Measurements from ENCODE around the gene LMLN. TPM values are rescaled to one million over a fixed set of nuclear protein-coding genes. Genes with fewer than 3 reads are reported as not detected.
A peak's percentile ranks its signal among the peaks of the same experiment; 100 is the strongest.

LMLN gene
- total and polyA plus RNA-seq, 2 of the 8 experiments (the other 6 are each of a cell fraction or from before 2014, with no cell fraction given) = 3.9 to 5.0 TPM

DNA sequence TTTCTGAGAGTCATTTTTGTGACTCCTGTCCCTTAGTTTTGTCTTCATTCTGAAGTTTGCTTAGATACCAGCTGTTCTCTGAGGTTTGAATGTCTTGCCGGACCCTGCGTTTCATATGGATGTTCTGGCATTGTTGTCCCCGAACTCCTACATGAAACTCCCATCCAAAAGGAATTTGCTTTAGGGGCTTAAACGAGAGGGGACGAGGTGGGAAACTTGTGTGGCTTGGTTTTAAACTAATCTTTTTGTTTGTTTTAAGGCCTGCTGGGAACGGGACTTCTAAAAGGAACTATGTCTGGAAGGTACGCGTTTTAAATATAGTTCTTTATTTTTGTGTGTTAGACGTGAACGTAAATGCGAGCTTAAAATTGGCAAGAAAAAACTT, 9.3 kb upstream of the LMLN start:
- Histone ChIP-seq H2AFZ (ENCODE audit: low read length) (no peak overlapping the region), H3K18ac (ENCODE audit: extremely low read depth, low read length) (0 out of 2 replicates have a peak overlapping the region, but pooled peaks have one; percentile 66), H2BK20ac (ENCODE audit: low read length) (no peak overlapping the region), H3K56ac (replicated peaks; ENCODE audit: insufficient read length, low read depth, low read length) (peak overlapping the region; percentile 77), H2BK120ac (replicated peaks; ENCODE audit: low read depth, low read length) (no peak overlapping the region), H4K20me1 (replicated peaks in 1 of 2; ENCODE audit: control insufficient read depth in 1 of 2, insufficient read depth in 2 of 2, low read length in 2 of 2) (peaks cover 4 to 10% of the 10 kb centered on the region in 2 experiments), H3K9ac (replicated peaks in 1 of 4; ENCODE audit: extremely low read depth in 1 of 4, low read depth in 3 of 4, low read length in 3 of 4) (peak overlapping the region; percentile 98 to 100 (median 100)), H3K9me3 (ENCODE audit: insufficient read depth in 2 of 2, low read depth in 1 of 2, low read length in 1 of 2) (no peaks in the 10 kb centered on the region), H3K27me3 (replicated peaks in 1 of 4; ENCODE audit: control insufficient read depth in 3 of 4, extremely low read depth in 1 of 4, insufficient read depth in 3 of 4, low read length in 3 of 4) (no peaks in the 10 kb centered on the region), H2BK15ac (ENCODE audit: low read length) (no peak overlapping the region), H3K27ac (ENCODE audit: low read depth, low read length) (peak overlapping the region; percentile 96), H2BK12ac (ENCODE audit: low read depth, low read length) (peak overlapping the region; percentile 92; the same call in 1 of the 2 replicates), H3K36me3 (ENCODE audit: control insufficient read depth in 2 of 4, insufficient read depth in 4 of 4, low read length in 3 of 4) (peaks cover 23 to 49% (median 42%) of the 10 kb centered on the region in 4 experiments), H3K4me1 (replicated peaks in 1 of 4; ENCODE audit: control insufficient read depth in 3 of 4, insufficient read depth in 4 of 4, low read length in 3 of 4) (peaks cover 0 to 8% (median 4%) of the 10 kb centered on the region in 4 experiments; a peak in 5 of 7 replicates), H4K5ac (ENCODE audit: insufficient read length, low read depth, low read length) (no peak overlapping the region), H3K23ac (ENCODE audit: insufficient read length) (no peak overlapping the region), H3K4me2 (ENCODE audit: insufficient read depth in 1 of 2, low read depth in 2 of 2, low read length in 2 of 2) (peak overlapping the region; percentile 58 to 77), H4K8ac (ENCODE audit: extremely low read depth, insufficient read depth, low read length) (no peak overlapping the region), H3K23me2 (ENCODE audit: low read depth, low read length) (no peaks in the 10 kb centered on the region; the same call in 1 of the 2 replicates), H4K91ac (replicated peaks; ENCODE audit: insufficient read length, low read length) (peak overlapping the region; percentile 70), H3K79me1 (ENCODE audit: low read depth, low read length) (no peaks in the 10 kb centered on the region), H3K4ac (replicated peaks; ENCODE audit: insufficient read length, low read depth, low read length) (peak overlapping the region; percentile 7), H3K79me2 (ENCODE audit: control insufficient read depth in 1 of 2, insufficient read depth in 2 of 2, low read length in 2 of 2) (peaks cover 7 to 38% of the 10 kb centered on the region in 2 experiments), H3K14ac (ENCODE audit: insufficient read length) (no peak overlapping the region), H2AK5ac (ENCODE audit: low read depth, low read length) (peak overlapping the region; percentile 90; the same call in 1 of the 2 replicates), H3K4me3 (ENCODE audit: extremely low read depth in 1 of 4, insufficient read depth in 2 of 4, low read depth in 3 of 4, low read length in 4 of 4) (peak overlapping the region; percentile 95 to 100 (median 98)), H2BK5ac (ENCODE audit: low read depth, low read length) (peak overlapping the region; percentile 79)
- 1% methylated on average over 11 of the region's 11 CpGs; no CpG with 5 or more reads in 1 of the 2 experiments for whole genome bisulfite sequencing, 2 experiments (ENCODE audit: extremely low coverage in 1 of 2, insufficient coverage in 1 of 2, insufficient read length in 1 of 2, insufficient replicate concordance in 2 of 2, low coverage in 1 of 2, low lambda C conversion rate in 2 of 2, missing lambda C conversion rate in 1 of 2)
- CTCF ChIA-PET (ENCODE audit: partially characterized antibody) = interaction anchor here (0.7 to 2.0 kb wide), 3 partner anchors 8 to 130 kb away, joined by 3 to 6 read pairs (median 5); no protein-coding TSS in a partner anchor
- TF ChIP-seq CBX5 (IDR thresholded peaks at IDR 0.05; ENCODE audit: low read depth, low read length) (no peak), POLR2A (IDR thresholded peaks at IDR 0.05; ENCODE audit: control extremely low read depth in 1 of 2, low read depth in 2 of 2, low read length in 2 of 2) (peak in 1 of 2 experiments; percentile 10; a peak in 1 of 3 replicates)
- no peak for DNase-seq (ENCODE audit: low read depth in 1 of 2, low spot score in 2 of 2)
- no peak for FAIRE-seq
- POLR2A ChIA-PET (ENCODE audit: partially characterized antibody) = interaction anchor here (0.7 to 5.3 kb wide), 24 partner anchors 8 to 130 kb away, joined by 3 to 69 read pairs (median 5); partner anchors contain the start of gene LMLN

All from H1 (cell line).